OCI-LY3 (cell line): ENCODE measurements around the gene COL6A2.

Experiments
- H2AFZ ChIP-seq: fragments of 200-600, 300-600 bp; shearing (Covaris generic); 2 replicates; pipeline ENCODE4 v1.6.0; 2014; ENCODE audit warnings: antibody characterized with exemption, low read depth, low read length
- H3K27ac ChIP-seq: fragments of 200-600, 300-600 bp; sonication (generic); 2 replicates; pipeline ENCODE4 v1.5.1; 2014; ENCODE audit warnings: mild to moderate bottlenecking, low read length, moderate library complexity, mixed read lengths
- H3K27me3 ChIP-seq: fragments of 200-600, 300-600 bp; sonication (generic); 2 replicates; pipeline ENCODE4 v1.6.1; 2014; ENCODE audit warnings: low read depth, low read length, mixed read lengths
- H3K36me3 ChIP-seq: fragments of 200-600, 300-600 bp; sonication (generic); replicated peaks from 2 replicates; pipeline ENCODE3; 2014; ENCODE audit warnings: low read depth, low read length, mixed read lengths
- H3K4me1 ChIP-seq: fragments of 300-600, 200-600 bp; sonication (generic); 2 replicates; pipeline ENCODE4 v1.6.1; 2014; ENCODE audit warnings: low read length, mixed read lengths
- H3K4me2 ChIP-seq: fragments of 200-600, 300-600 bp; sonication (generic); 2 replicates; pipeline ENCODE4 v1.6.1; 2014; ENCODE audit warnings: low read length, mixed read lengths
- H3K4me3 ChIP-seq: fragments of 300-600, 200-600 bp; sonication (generic); 2 replicates; pipeline ENCODE4 v1.5.1; 2014; ENCODE audit warnings: antibody characterized with exemption, mild to moderate bottlenecking, low read length, moderate library complexity
- H3K79me2 ChIP-seq: fragments of 300-600, 200-600 bp; shearing (Covaris generic); 2 replicates; pipeline ENCODE4 v1.6.1; 2014; ENCODE audit warnings: mild to moderate bottlenecking, low read length, mixed read lengths
- H3K9ac ChIP-seq: fragments of 300-600, 200-600 bp; shearing (Covaris generic); 2 replicates; pipeline ENCODE4 v1.6.0; 2014; ENCODE audit warnings: mild to moderate bottlenecking, low read length, moderate library complexity
- H3K9me3 ChIP-seq: fragments of 200-600, 300-600 bp; shearing (Covaris generic); 2 replicates; pipeline ENCODE4 v1.6.1; 2014; ENCODE audit warnings: low read length, mixed read lengths; ENCODE audit not compliant: insufficient read depth
- H4K20me1 ChIP-seq: fragments of 200-600, 300-600 bp; sonication (generic); 2 replicates; pipeline ENCODE4 v1.6.1; 2016; ENCODE audit warnings: low read length, mixed read lengths; ENCODE audit not compliant: insufficient read depth
- EZH2phosphoT487 ChIP-seq: fragments of 200-600 bp; shearing (Covaris generic); IDR thresholded peaks from 2 replicates; pipeline ENCODE4 v1.6.1; 2018; ENCODE audit warnings: antibody characterized with exemption, mixed run types, low read depth
- TF ChIP-seq, protein P1 (sequence below): fragments of 200-600, 300-600 bp; sonication (generic); IDR thresholded peaks from 2 replicates; pipeline ENCODE4 v1.5.1; 2014; ENCODE audit warnings: antibody characterized with exemption, low read length, low read depth

COL6A2 gene

GRCh38 chr21:46109313-46110221 is 11.7 kb downstream of the COL6A2 start:
- no peak overlapping the region for H3K4me2 ChIP-seq
- H3K4me1 ChIP-seq, result no peaks in the 10 kb centered on the region
- H3K27me3 ChIP-seq, result no peaks in the 10 kb centered on the region
- H3K9me3 ChIP-seq, result 0 out of 2 replicates have a peak, but pooled peaks cover 3% of the 10 kb centered on the region
- H3K4me3 ChIP-seq, result no peak overlapping the region
- H3K36me3 ChIP-seq, result no peaks in the 10 kb centered on the region
- H4K20me1 ChIP-seq, result no peaks in the 10 kb centered on the region
- no peak overlapping the region for H2AFZ ChIP-seq
- H3K79me2 ChIP-seq, result no peaks in the 10 kb centered on the region
- H3K9ac ChIP-seq, result no peak overlapping the region
- no peak for TF ChIP-seq EZH2phosphoT487
- TF ChIP-seq, protein P1, sequence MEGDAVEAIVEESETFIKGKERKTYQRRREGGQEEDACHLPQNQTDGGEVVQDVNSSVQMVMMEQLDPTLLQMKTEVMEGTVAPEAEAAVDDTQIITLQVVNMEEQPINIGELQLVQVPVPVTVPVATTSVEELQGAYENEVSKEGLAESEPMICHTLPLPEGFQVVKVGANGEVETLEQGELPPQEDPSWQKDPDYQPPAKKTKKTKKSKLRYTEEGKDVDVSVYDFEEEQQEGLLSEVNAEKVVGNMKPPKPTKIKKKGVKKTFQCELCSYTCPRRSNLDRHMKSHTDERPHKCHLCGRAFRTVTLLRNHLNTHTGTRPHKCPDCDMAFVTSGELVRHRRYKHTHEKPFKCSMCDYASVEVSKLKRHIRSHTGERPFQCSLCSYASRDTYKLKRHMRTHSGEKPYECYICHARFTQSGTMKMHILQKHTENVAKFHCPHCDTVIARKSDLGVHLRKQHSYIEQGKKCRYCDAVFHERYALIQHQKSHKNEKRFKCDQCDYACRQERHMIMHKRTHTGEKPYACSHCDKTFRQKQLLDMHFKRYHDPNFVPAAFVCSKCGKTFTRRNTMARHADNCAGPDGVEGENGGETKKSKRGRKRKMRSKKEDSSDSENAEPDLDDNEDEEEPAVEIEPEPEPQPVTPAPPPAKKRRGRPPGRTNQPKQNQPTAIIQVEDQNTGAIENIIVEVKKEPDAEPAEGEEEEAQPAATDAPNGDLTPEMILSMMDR, result no peak
- H3K27ac ChIP-seq, result no peak overlapping the region

DNA sequence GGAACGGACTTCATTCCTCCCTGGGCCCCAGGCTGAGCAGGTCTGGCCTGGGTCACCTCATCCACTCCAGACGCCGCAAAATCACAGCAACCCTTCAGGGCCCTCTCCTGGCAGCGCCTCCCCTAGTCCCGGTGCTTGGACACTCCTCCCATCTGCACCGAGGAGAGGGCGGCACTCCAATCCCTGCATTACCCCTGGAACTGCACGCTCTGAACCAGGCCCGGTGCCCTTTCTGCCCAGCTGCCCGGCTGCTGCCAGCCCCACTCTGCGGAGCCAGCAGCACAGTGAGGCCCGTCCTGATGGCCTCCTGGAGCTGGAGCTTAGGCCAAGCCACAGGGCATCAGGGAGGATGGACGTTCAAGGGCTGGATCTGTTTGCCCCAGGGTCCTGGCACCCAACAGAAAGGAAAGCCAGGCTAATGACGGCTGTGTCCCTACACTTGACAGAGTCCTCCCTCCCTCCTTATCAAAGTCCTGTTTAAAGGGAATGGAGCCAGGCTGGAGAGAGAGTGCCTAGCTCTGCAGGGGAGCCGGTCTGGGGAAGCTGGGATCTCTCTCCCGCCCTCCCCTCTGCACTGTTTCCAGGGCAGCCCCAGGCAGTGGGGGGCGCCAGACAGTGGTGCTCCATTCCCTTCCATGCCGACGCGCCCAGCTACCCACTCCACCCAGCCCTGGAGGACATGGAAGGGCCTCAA is 12.7 kb downstream of the COL6A2 start:
- Histone ChIP-seq H3K36me3 (no peaks in the 10 kb centered on the region), H3K9ac (no peak overlapping the region), H2AFZ (no peak overlapping the region), H3K4me2 (no peak overlapping the region), H3K27ac (no peak overlapping the region), H3K79me2 (no peaks in the 10 kb centered on the region), H3K27me3 (no peaks in the 10 kb centered on the region), H3K4me3 (no peak overlapping the region), H4K20me1 (no peaks in the 10 kb centered on the region), H3K9me3 (0 out of 2 replicates have a peak, but pooled peaks cover 3% of the 10 kb centered on the region), H3K4me1 (no peaks in the 10 kb centered on the region)
- TF ChIP-seq, protein P1, result no peak
- no peak for TF ChIP-seq EZH2phosphoT487

DNA sequence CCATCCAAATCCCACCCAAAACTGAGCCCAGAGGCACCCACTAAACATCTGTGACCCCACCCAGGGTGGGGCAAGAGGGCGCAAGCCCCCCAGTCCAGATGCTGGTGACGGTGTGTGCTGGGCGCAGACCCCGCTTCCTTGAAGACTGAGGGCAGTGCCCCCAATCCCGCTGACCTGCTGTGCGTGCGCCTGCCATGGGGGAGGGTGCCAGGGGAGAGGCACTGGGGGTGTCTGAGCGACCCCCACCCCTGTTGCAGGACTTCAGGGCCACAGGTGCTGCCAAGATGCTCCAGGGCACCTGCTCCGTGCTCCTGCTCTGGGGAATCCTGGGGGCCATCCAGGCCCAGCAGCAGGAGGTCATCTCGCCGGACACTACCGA is 13.3 kb downstream of the COL6A2 start:
- Histone ChIP-seq H3K9ac (no peak overlapping the region), H3K36me3 (no peaks in the 10 kb centered on the region), H3K27ac (no peak overlapping the region), H4K20me1 (no peaks in the 10 kb centered on the region), H3K4me2 (no peak overlapping the region), H3K27me3 (no peaks in the 10 kb centered on the region), H3K4me1 (no peaks in the 10 kb centered on the region), H3K79me2 (no peaks in the 10 kb centered on the region), H3K4me3 (no peak overlapping the region), H2AFZ (no peak overlapping the region), H3K9me3 (0 out of 2 replicates have a peak, but pooled peaks cover 3% of the 10 kb centered on the region)
- TF ChIP-seq, protein P1, result no peak
- no peak for TF ChIP-seq EZH2phosphoT487
